ENCODE data around the gene RASGRP1. TPM values are rescaled to one million over a fixed set of nuclear protein-coding genes. Genes with fewer than 3 reads are reported as not detected.

The RASGRP1 gene
- total and polyA plus RNA-seq, 10 donors: 1.5 to 25.0 (median 14.6) TPM

DNA sequence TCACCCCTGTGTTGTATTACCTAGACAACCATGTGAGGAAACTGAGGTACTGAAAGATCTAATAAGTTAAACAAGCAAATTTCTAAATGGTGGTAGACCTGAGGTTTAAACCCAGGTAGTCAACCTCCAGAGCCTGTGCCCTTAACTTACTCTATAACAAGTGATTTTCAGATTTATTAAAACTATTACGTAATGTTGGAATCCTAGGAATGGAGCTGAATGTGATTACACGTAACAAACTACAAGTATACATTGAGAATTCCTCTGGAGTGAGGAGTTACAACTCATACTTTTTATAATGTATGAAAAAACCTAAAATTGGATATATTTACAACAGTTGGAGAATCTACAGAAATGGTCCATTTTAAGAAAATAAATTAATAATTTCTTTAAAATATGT, 92.6 kb downstream of the RASGRP1 start:
- TF ChIP-seq POLR2AphosphoS5 (IDR thresholded peaks at IDR 0.05) (no peak), POLR2A (IDR thresholded peaks at IDR 0.05) (no peak)
- TF ChIP-seq, protein P1, sequence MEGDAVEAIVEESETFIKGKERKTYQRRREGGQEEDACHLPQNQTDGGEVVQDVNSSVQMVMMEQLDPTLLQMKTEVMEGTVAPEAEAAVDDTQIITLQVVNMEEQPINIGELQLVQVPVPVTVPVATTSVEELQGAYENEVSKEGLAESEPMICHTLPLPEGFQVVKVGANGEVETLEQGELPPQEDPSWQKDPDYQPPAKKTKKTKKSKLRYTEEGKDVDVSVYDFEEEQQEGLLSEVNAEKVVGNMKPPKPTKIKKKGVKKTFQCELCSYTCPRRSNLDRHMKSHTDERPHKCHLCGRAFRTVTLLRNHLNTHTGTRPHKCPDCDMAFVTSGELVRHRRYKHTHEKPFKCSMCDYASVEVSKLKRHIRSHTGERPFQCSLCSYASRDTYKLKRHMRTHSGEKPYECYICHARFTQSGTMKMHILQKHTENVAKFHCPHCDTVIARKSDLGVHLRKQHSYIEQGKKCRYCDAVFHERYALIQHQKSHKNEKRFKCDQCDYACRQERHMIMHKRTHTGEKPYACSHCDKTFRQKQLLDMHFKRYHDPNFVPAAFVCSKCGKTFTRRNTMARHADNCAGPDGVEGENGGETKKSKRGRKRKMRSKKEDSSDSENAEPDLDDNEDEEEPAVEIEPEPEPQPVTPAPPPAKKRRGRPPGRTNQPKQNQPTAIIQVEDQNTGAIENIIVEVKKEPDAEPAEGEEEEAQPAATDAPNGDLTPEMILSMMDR (IDR thresholded peaks at IDR 0.05 in 8 of 11, conservative IDR thresholded peaks at IDR 0.05 in 3 of 11): no peak
- H3K4me1 ChIP-seq: peaks cover 0 to 6% (median 0%) of the 10 kb centered on the region in 6 donors
- peaks cover 3 to 80% (median 39%) of the 10 kb centered on the region in 6 donors for H3K36me3 ChIP-seq
- no peaks in the 10 kb centered on the region for H3K27me3 ChIP-seq (replicated peaks in 1 of 7)
- no peak overlapping the region for H3K4me3 ChIP-seq
- no peak for DNase-seq
- H3K27ac ChIP-seq: no peak overlapping the region
- 92 to 97% (median 95%) methylated on average over 2 of the region's 2 CpGs for WGBS, 5 donors
- intact Hi-C loops (cut with DNase I; ENCODE audit: low total_unique reads): loop anchor here (10.0 kb wide), 1 partner anchor 223 kb away; no protein-coding TSS in a partner anchor
- H3K9me3 ChIP-seq: no peaks in the 10 kb centered on the region

DNA sequence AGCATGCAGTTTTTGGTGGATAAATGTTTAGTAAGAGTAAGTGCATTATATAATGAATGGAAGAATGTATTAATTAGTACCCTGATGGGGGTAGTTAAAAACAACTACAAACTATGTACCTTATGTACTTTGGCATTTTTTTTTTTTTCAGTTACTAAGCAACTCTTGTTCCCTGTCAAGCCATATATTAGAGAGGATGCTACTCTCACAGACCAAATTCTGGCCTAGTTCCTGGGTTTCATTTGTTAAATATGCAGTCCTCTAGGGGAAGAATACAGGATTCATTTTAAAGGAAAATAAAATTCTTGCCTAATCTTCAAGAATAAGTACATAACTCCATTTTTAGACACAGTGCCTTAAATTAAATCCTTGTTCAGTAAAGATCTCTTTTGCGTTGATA, 93.8 kb downstream of the RASGRP1 start:
- intact Hi-C loops (cut with DNase I; ENCODE audit: low total_unique reads): loop anchor here (10.0 kb wide), 1 partner anchor 224 kb away; no protein-coding TSS in a partner anchor
- H3K4me3 ChIP-seq: no peak overlapping the region
- no peak for TF ChIP-seq POLR2A (IDR thresholded peaks at IDR 0.05)
- TF ChIP-seq, protein P1 (IDR thresholded peaks at IDR 0.05 in 8 of 11, conservative IDR thresholded peaks at IDR 0.05 in 3 of 11): no peak
- TF ChIP-seq POLR2AphosphoS5 (IDR thresholded peaks at IDR 0.05): no peak
- H3K4me1 ChIP-seq: peaks cover 0 to 6% (median 0%) of the 10 kb centered on the region in 6 donors
- no peak for DNase-seq
- no peak overlapping the region for H3K27ac ChIP-seq
- peaks cover 3 to 73% (median 37%) of the 10 kb centered on the region in 6 donors for H3K36me3 ChIP-seq
- H3K27me3 ChIP-seq (replicated peaks in 1 of 7): no peaks in the 10 kb centered on the region
- no peaks in the 10 kb centered on the region for H3K9me3 ChIP-seq
- WGBS, 5 donors: 94 to 99% (median 96%) methylated on average over 1 of the region's 1 CpG

DNA sequence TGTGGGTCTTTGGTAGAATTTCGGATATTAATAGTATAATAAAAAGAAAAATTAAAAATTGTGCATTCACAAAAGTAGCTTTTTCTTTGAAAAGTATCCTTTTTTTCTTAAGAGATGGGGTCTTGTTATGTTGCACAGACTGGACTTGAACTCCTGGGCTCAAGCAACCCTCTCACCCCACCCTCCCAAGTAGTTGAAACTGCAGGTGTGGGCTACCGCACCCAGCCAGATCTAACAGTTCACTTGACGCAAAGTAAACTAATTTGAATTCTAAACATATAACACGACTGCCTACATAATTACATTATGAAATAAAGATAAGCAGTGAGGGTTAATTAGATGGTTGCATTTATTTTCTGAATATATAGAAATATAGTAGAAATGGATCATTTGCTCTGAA, 99.9 kb downstream of the RASGRP1 start:
- 68 to 97% (median 79%) methylated on average over 4 of the region's 4 CpGs for WGBS, 5 donors
- intact Hi-C loops (cut with DNase I; ENCODE audit: low total_unique reads): no loop called here
- DNase-seq: no peak
- peaks cover 0 to 15% (median 6%) of the 10 kb centered on the region in 6 donors for H3K4me1 ChIP-seq
- H3K27ac ChIP-seq: no peak overlapping the region
- TF ChIP-seq, protein P1 (IDR thresholded peaks at IDR 0.05 in 8 of 11, conservative IDR thresholded peaks at IDR 0.05 in 3 of 11): no peak
- TF ChIP-seq POLR2A (IDR thresholded peaks at IDR 0.05): no peak
- TF ChIP-seq POLR2AphosphoS5 (IDR thresholded peaks at IDR 0.05): no peak
- no peak overlapping the region for H3K4me3 ChIP-seq
- H3K9me3 ChIP-seq: no peaks in the 10 kb centered on the region
- no peaks in the 10 kb centered on the region for H3K27me3 ChIP-seq (replicated peaks in 1 of 7)
- H3K36me3 ChIP-seq: peaks cover 0 to 21% (median 6%) of the 10 kb centered on the region in 6 donors

DNA sequence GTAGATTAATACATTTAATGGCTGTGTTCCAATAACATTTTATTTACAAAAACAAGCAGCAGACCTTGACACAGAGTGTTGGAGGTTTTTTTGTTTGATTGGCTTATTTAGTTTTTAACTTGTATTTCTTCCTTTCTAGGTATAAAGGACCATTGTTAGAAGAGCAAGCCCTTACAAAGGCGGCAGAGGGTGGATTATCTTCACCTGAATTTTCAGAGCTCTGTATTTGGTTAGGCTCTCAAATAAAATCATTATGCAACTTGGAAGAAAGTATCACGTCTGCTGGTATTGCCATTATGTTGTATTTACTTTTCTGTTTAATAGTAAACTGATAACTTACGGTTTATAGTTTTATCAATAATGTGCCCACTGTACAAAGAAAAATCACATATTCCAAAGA, 100.7 kb downstream of the RASGRP1 start:
- no peak for TF ChIP-seq POLR2AphosphoS5 (IDR thresholded peaks at IDR 0.05)
- TF ChIP-seq, protein P1 (IDR thresholded peaks at IDR 0.05 in 8 of 11, conservative IDR thresholded peaks at IDR 0.05 in 3 of 11): no peak
- peaks cover 0 to 27% (median 4%) of the 10 kb centered on the region in 6 donors for H3K36me3 ChIP-seq

More for the DNA sequence above, 100.7 kb downstream of the RASGRP1 start:
- Histone ChIP-seq H3K27ac (no peak overlapping the region), H3K4me3 (no peak overlapping the region), H3K27me3 (replicated peaks in 1 of 7) (no peaks in the 10 kb centered on the region), H3K4me1 (peaks cover 0 to 15% (median 6%) of the 10 kb centered on the region in 6 donors), H3K9me3 (no peaks in the 10 kb centered on the region)
- WGBS, 5 donors: 89 to 95% (median 93%) methylated on average over 3 of the region's 3 CpGs
- no peak for DNase-seq
- intact Hi-C loops (cut with DNase I; ENCODE audit: low total_unique reads): no loop called here
